GM18505 (cell line): Measurements from ENCODE around the gene SLC7A5.

Source experiments
- ATAC-seq: cut with Tn5 transposase; IDR thresholded peaks from one replicate; pipeline ENCODE4 v1.9.1; 2021; ENCODE audit not compliant: unreplicated experiment
- POLR2A ChIP-seq: IDR thresholded peaks from 4 replicates; pipeline ENCODE4 v1.6.1; 2011; ENCODE audit warnings: borderline replicate concordance; ENCODE audit not compliant: insufficient read depth, insufficient read length; ENCODE audit errors: extremely low read depth

SLC7A5 gene

GRCh38 chr16:87838643-87839541 lies 30.4 kb downstream of the SLC7A5 start:
- no peak for ATAC-seq
- TF ChIP-seq POLR2A, result no peak

GRCh38 chr16:87837627-87838289 lies 31.5 kb downstream of the SLC7A5 start:
- TF ChIP-seq POLR2A, result no peak

GRCh38 chr16:87836844-87837581 lies 32.3 kb downstream of the SLC7A5 start:
- no peak for TF ChIP-seq POLR2A
- ATAC-seq, result no peak

More at GRCh38 chr16:87837627-87838289, 31.5 kb downstream of the SLC7A5 start:
- no peak for ATAC-seq

GRCh38 chr16:87836346-87836843 lies 32.9 kb downstream of the SLC7A5 start:
- TF ChIP-seq POLR2A, result no peak
- ATAC-seq, result no peak

GRCh38 chr16:87835882-87836331 lies 33.4 kb downstream of the SLC7A5 start:
- TF ChIP-seq POLR2A, result no peak
- ATAC-seq, result no peak

- ATAC-seq, result no peak
- TF ChIP-seq POLR2A, result no peak
These were observed 34.4 kb downstream of the SLC7A5 start for GRCh38 chr16:87834668-87835473.

- TF ChIP-seq POLR2A, result no peak
- no peak for ATAC-seq
These were observed 35.2 kb downstream of the SLC7A5 start for GRCh38 chr16:87834005-87834667.

- TF ChIP-seq POLR2A, result no peak
- no peak for ATAC-seq
These were observed 35.8 kb downstream of the SLC7A5 start for GRCh38 chr16:87833548-87833947.

GRCh38 chr16:87832741-87833502 lies 36.4 kb downstream of the SLC7A5 start:
- TF ChIP-seq POLR2A, result peak; percentile 38
- no peak for ATAC-seq

- ATAC-seq, result no peak
- no peak for TF ChIP-seq POLR2A
These were observed 37.2 kb downstream of the SLC7A5 start for GRCh38 chr16:87832137-87832527.

- no peak for ATAC-seq
These were observed 37.7 kb downstream of the SLC7A5 start for GRCh38 chr16:87831421-87832136.

More at GRCh38 chr16:87831421-87832136, 37.7 kb downstream of the SLC7A5 start:
- no peak for TF ChIP-seq POLR2A
